ELF-1 (cell line): ENCODE results near the gene LTBP2.
A peak's percentile ranks its signal among the peaks of the same experiment; 100 is the strongest.

Experiments used
- DNase-seq: peaks from one replicate; pipeline ENCODE4 v3.0.0-alpha.2; 2016; ENCODE audit warnings: low read depth, low spot score

The LTBP2 gene

GRCh38 chr14:74508844-74509428 is 103.1 kb downstream of the LTBP2 start:
- DNase-seq: no peak

GRCh38 chr14:74508292-74508731 is 103.7 kb downstream of the LTBP2 start:
- peak; percentile 74 for DNase-seq

GRCh38 chr14:74507840-74508239 is 104.2 kb downstream of the LTBP2 start:
- no peak for DNase-seq

GRCh38 chr14:74507085-74507484 is 105.0 kb downstream of the LTBP2 start:
- no peak for DNase-seq

- no peak for DNase-seq
These were observed 105.6 kb downstream of the LTBP2 start for GRCh38 chr14:74506411-74506851.

- no peak for DNase-seq
These were observed 106.2 kb downstream of the LTBP2 start for GRCh38 chr14:74505831-74506230.

- DNase-seq: no peak
These were observed 106.9 kb downstream of the LTBP2 start for GRCh38 chr14:74504874-74505720.

GRCh38 chr14:74504412-74504811 is 107.6 kb downstream of the LTBP2 start:
- DNase-seq: no peak

- DNase-seq: no peak
These were observed 108.1 kb downstream of the LTBP2 start for GRCh38 chr14:74503938-74504335.

GRCh38 chr14:74503291-74503937 is 108.6 kb downstream of the LTBP2 start:
- no peak for DNase-seq

GRCh38 chr14:74502236-74503019 is 109.6 kb downstream of the LTBP2 start:
- DNase-seq: no peak

GRCh38 chr14:74501691-74502090 is 110.3 kb downstream of the LTBP2 start:
- no peak for DNase-seq

GRCh38 chr14:74501135-74501614 is 110.9 kb downstream of the LTBP2 start:
- peak; percentile 93 for DNase-seq

- DNase-seq: no peak
These were observed 111.5 kb downstream of the LTBP2 start for GRCh38 chr14:74500417-74501134.

GRCh38 chr14:74495356-74495755 is 116.7 kb downstream of the LTBP2 start:
- DNase-seq: no peak

- peak; percentile 99 for DNase-seq
These were observed 118.4 kb downstream of the LTBP2 start, which contains the start of gene ISCA2 for GRCh38 chr14:74493343-74494261. ISCA2 (plus strand) TSS chr14:74493765; CDS start chr14:74493775, 10 bp downstream.

- DNase-seq: no peak
These were observed 119.2 kb downstream of the LTBP2 start, which contains the start of gene NPC2 for GRCh38 chr14:74492776-74493342. NPC2 (minus strand) TSS chr14:74493305; CDS start chr14:74493274, 31 bp downstream.

- DNase-seq: peak; percentile 65
These were observed 119.9 kb downstream of the LTBP2 start for GRCh38 chr14:74491956-74492775.
